Sigmoid colon (tissue), 4 donors: ENCODE results near the gene DDOST.

Experiments used
- EP300 ChIP-seq, 4 donors: sonication (generic); formaldehyde crosslinking; IDR thresholded peaks; one replicate each; pipeline ENCODE4 v1.6.1; 2017; ENCODE audit warnings: antibody characterized with exemption in 4 of 4
- POLR2A ChIP-seq, 2 donors: fragments of 450-650 bp; IDR thresholded peaks; one replicate each; pipeline ENCODE4 v1.6.1; 2016; ENCODE audit warnings: antibody characterized with exemption in 2 of 2, mild to moderate bottlenecking in 2 of 2, moderate library complexity in 2 of 2
- POLR2AphosphoS5 ChIP-seq, 4 donors: sonication (generic); formaldehyde crosslinking; IDR thresholded peaks; one replicate each; pipeline ENCODE4 v1.6.1; 2017; ENCODE audit warnings: antibody characterized with exemption in 4 of 4
- TF ChIP-seq, protein P1 (sequence below), 4 experiments: fragments of 450-650 bp in 3 of 4; fragments of 200-600 bp in 1 of 4; IDR thresholded peaks; one replicate each; pipeline ENCODE4 v1.5.1; 2016 to 2019; ENCODE audit warnings: antibody characterized with exemption in 4 of 4, mild to moderate bottlenecking in 3 of 4, moderate library complexity in 2 of 4

DNA sequence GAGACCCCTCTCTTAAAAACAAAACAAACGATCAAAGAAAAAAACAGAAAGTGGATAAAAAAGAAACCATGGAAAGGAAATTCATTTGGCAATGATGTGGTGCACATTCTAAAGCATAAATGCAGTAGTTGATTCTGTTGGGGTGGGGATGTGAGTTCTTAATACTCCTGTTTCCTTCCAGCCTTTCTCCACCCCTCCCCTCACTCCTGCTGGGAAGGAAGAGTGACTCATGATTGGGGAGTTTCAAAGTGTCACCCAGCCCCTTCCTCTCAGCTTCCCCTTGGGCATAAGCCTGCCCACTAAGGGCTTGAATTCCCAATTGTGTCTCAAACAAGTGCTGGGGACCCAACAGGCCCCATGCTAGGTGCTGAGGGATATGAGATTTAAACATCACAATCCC is 34.6 kb downstream of the DDOST start:
- TF ChIP-seq, protein P1, sequence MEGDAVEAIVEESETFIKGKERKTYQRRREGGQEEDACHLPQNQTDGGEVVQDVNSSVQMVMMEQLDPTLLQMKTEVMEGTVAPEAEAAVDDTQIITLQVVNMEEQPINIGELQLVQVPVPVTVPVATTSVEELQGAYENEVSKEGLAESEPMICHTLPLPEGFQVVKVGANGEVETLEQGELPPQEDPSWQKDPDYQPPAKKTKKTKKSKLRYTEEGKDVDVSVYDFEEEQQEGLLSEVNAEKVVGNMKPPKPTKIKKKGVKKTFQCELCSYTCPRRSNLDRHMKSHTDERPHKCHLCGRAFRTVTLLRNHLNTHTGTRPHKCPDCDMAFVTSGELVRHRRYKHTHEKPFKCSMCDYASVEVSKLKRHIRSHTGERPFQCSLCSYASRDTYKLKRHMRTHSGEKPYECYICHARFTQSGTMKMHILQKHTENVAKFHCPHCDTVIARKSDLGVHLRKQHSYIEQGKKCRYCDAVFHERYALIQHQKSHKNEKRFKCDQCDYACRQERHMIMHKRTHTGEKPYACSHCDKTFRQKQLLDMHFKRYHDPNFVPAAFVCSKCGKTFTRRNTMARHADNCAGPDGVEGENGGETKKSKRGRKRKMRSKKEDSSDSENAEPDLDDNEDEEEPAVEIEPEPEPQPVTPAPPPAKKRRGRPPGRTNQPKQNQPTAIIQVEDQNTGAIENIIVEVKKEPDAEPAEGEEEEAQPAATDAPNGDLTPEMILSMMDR (IDR thresholded peaks at IDR 0.05) = no peak
- no peak for TF ChIP-seq POLR2A (IDR thresholded peaks at IDR 0.05)
- TF ChIP-seq EP300 (IDR thresholded peaks at IDR 0.05) = no peak
- no peak for TF ChIP-seq POLR2AphosphoS5 (IDR thresholded peaks at IDR 0.05)
